ENCODE results near the gene DNAJC7. TPM values are rescaled to one million over a fixed set of nuclear protein-coding genes. Genes with fewer than 3 reads are reported as not detected.

Gene DNAJC7
- total RNA-seq, 1 donor from 2014 or later = 92.5 TPM

- Mint-ChIP-seq H3K9me3 (no peaks in the 10 kb centered on the region), H3K36me3 (peaks cover 3% of the 10 kb centered on the region), H3K4me3 (no peak overlapping the region), H3K27me3 (ENCODE audit: insufficient read depth, low read depth) (no peaks in the 10 kb centered on the region), H3K27ac (peak overlapping the region; percentile 13), H3K4me1 (peaks cover 8% of the 10 kb centered on the region)
- H3K9me3 ChIP-seq (ENCODE audit: low read depth) = no peaks in the 10 kb centered on the region
- no peak overlapping the region for H3K4me3 ChIP-seq
- H3K9ac ChIP-seq = no peak overlapping the region
- H4K20me1 ChIP-seq (ENCODE audit: low read depth) = no peaks in the 10 kb centered on the region
- H3K4me2 ChIP-seq = no peak overlapping the region
- no peak for DNase-seq (ENCODE audit: low spot score)
- no peaks in the 10 kb centered on the region for H3K27me3 ChIP-seq
- no peak overlapping the region for H2AFZ ChIP-seq (replicated peaks)
- no peaks in the 10 kb centered on the region for H3F3A ChIP-seq (ENCODE audit: low read depth)
- no peaks in the 10 kb centered on the region for H3K36me3 ChIP-seq
- no peaks in the 10 kb centered on the region for H3K4me1 ChIP-seq
- TF ChIP-seq CTCF (IDR thresholded peaks at IDR 0.05) = no peak
- no peak for TF ChIP-seq EZH2phosphoT487 (IDR thresholded peaks at IDR 0.05)
- no peak for TF ChIP-seq EZH2 (IDR thresholded peaks at IDR 0.05)
- H3K79me2 ChIP-seq (ENCODE audit: low read depth) = no peaks in the 10 kb centered on the region
- no peak overlapping the region for H3K27ac ChIP-seq
Measured at GRCh38 chr17:41943492-41943891, 73.7 kb downstream of the DNAJC7 start.

- Histone ChIP-seq H3K36me3 (no peaks in the 10 kb centered on the region), H2AFZ (replicated peaks) (no peak overlapping the region), H3K9me3 (ENCODE audit: low read depth) (no peaks in the 10 kb centered on the region), H3K4me3 (no peak overlapping the region), H3F3A (ENCODE audit: low read depth) (no peaks in the 10 kb centered on the region), H3K27ac (no peak overlapping the region), H3K9ac (no peak overlapping the region), H3K27me3 (no peaks in the 10 kb centered on the region), H3K4me1 (no peaks in the 10 kb centered on the region), H3K4me2 (no peak overlapping the region), H3K79me2 (ENCODE audit: low read depth) (no peaks in the 10 kb centered on the region), H4K20me1 (ENCODE audit: low read depth) (no peaks in the 10 kb centered on the region)
- Mint-ChIP-seq H3K4me3 (no peak overlapping the region), H3K36me3 (peaks cover 3% of the 10 kb centered on the region), H3K27me3 (ENCODE audit: insufficient read depth, low read depth) (no peaks in the 10 kb centered on the region), H3K27ac (peak overlapping the region; percentile 13), H3K4me1 (peaks cover 8% of the 10 kb centered on the region), H3K9me3 (no peaks in the 10 kb centered on the region)
- DNase-seq (ENCODE audit: low spot score) = no peak
- TF ChIP-seq CTCF (IDR thresholded peaks at IDR 0.05) (no peak), EZH2phosphoT487 (IDR thresholded peaks at IDR 0.05) (no peak), EZH2 (IDR thresholded peaks at IDR 0.05) (no peak)
Measured at GRCh38 chr17:41942626-41943373, 74.4 kb downstream of the DNAJC7 start.

GRCh38 chr17:41941168-41941567 is 76.1 kb downstream of the DNAJC7 start:
- Histone ChIP-seq H3K79me2 (ENCODE audit: low read depth) (no peaks in the 10 kb centered on the region), H3K9me3 (ENCODE audit: low read depth) (no peaks in the 10 kb centered on the region), H3K36me3 (no peaks in the 10 kb centered on the region), H3K27ac (no peak overlapping the region), H3K4me3 (no peak overlapping the region), H3K27me3 (no peaks in the 10 kb centered on the region), H3F3A (ENCODE audit: low read depth) (no peaks in the 10 kb centered on the region), H3K9ac (no peak overlapping the region), H3K4me1 (no peaks in the 10 kb centered on the region), H2AFZ (replicated peaks) (no peak overlapping the region), H4K20me1 (ENCODE audit: low read depth) (no peaks in the 10 kb centered on the region), H3K4me2 (no peak overlapping the region)
- Mint-ChIP-seq H3K27me3 (ENCODE audit: insufficient read depth, low read depth) (no peaks in the 10 kb centered on the region), H3K27ac (no peak overlapping the region), H3K9me3 (no peaks in the 10 kb centered on the region), H3K4me3 (peak overlapping the region; percentile 19), H3K36me3 (peaks cover 3% of the 10 kb centered on the region), H3K4me1 (peaks cover 8% of the 10 kb centered on the region)
- TF ChIP-seq EZH2phosphoT487 (IDR thresholded peaks at IDR 0.05) = no peak
- TF ChIP-seq CTCF (IDR thresholded peaks at IDR 0.05) = no peak
- no peak for TF ChIP-seq EZH2 (IDR thresholded peaks at IDR 0.05)
- DNase-seq (ENCODE audit: low spot score) = no peak

Data from neural progenitor cell (in vitro differentiated cells).